Muscle of back (tissue), 11 donors: ENCODE measurements around the gene GJA10. TPM values are rescaled to one million over a fixed set of nuclear protein-coding genes. Genes with fewer than 3 reads are reported as not detected.

Experiments used
- DNase-seq, 3 donors: peaks; one replicate each; pipeline versions ENCODE4 v3.0.0 to v3.0.0-alpha.2; 2013
- polyA plus RNA-seq, 10 donors: library from polyadenylated mRNA; unstranded; fragments of 120-200 nt; gene quantifications; one replicate each; pipeline ENCODE4 v1.2.1, GENCODE V29; 2013; ENCODE audit not compliant: insufficient read length in 10 of 10

GJA10 gene
- polyA plus RNA-seq, 10 donors = not detected

DNA sequence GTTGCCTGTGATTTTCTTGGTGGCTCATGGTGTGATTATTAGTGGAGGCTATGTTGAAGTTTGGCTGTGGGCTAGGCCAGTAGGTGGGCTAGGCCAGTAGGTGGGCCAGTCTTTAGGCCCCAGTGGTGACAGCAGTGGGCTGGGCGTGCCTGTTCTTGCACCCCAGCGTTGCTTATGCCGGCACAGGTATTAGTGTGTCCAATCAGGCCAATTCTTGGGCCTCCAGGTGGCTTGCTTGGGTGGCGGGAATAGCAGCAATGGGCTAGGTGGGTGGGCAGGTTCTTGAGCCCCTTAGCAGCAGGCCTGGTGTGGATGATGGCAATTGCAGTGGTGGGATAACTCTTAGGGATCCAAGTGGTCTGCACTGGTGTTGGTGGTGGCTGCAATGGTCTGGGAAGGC, 22.9 kb downstream of the GJA10 start:
- DNase-seq = no peak

GRCh38 chr6:89917801-89918366, 23.6 kb downstream of the GJA10 start:
- DNase-seq = no peak

DNA sequence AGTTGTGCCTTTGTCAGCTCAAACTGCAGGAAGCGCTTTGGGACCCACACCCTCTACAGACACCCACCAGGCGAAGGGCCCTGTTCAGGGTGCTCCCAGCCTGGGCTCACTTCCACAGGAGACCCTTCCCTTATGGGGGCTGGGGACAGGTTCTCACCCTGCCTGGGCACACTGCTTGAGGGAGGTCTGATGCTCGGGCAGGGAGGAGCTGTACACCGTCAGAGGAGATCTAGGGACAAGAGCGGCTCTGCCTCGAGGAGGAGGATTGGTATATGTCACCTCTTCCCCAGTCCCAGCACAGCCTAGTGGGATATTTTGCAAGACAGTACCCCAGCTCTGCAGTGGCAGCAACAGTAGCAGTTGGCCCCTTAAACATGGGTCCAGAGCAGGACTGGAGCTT, 26.9 kb downstream of the GJA10 start:
- no peak for DNase-seq

- no peak for DNase-seq
These were observed 27.4 kb downstream of the GJA10 start for GRCh38 chr6:89921691-89922090.

DNA sequence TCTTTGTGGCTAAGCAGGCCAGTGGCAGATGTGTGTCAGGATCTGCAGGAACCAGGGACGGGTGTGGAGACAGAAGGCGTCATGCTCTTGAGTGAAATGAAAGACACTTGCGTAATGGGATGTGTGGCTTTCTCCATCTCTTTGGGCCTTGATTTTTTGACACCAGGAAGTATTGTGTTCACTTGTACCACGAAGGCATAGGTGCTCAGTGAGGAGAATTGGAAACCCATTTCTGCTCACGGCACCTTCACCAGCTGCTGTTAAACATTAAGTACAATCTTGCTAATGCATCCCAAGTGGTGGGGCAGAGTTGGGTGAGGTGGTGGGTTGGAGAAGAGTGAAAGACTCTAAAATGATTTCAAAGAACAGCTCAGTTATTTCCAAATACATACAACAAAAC, 30.0 kb downstream of the GJA10 start:
- no peak for DNase-seq

DNA sequence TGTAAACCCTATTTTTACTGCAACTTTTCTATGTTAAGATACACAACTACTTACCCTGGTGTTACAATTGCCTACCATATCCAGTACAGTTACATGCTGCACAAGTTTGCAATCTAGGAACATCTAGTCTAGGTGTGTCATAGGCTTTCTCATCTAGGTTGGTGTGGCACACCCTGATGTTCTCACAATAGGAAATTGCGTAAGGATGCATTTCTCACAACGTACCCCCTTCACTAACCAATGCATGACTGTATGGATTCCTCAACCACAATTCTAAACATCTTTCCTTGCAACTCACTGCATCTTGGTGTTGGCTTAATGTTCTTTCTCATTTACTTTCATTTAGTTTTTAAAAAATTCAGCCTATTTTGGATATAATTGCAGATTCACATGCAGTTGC, 31.6 kb downstream of the GJA10 start:
- DNase-seq = no peak

DNA sequence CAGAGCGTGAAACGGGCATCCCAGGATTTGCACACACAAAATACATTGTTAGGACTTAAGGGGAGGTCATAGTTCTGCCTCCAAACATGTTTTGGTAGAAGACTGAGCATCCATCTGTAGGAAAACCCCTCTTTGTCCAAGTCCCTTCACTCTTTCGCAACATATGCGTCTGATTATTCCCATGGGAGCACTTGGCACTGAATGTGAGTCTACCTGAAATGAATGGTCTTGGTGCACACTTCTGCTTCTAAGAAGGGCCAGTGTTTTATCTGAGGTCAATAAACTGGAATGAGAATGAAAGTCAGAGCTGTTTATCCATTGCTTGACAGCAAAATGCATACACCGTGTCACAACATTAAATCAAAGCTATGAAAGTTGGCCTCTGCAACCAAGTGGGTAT, 33.0 kb downstream of the GJA10 start:
- no peak for DNase-seq

- no peak for DNase-seq
These were observed 33.7 kb downstream of the GJA10 start for GRCh38 chr6:89927791-89928550.

DNA sequence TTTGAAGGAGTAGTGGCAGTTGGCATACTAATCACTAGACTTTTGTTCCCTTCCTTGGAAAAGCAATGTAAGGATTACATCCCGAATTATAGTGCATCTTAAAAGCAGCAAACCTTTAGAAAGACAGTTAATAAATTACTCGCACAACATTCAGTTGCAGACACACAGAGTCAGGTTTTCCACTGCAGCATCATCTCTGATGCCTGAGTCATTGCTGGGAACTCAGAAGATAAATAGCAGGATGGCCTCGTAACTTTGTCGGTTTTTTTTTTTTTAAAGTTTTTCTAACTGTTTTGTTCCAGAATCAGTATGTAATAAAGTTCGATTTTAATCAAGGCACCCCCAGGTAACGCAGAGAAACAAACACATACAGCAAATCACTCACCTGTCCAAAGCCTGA, 34.3 kb downstream of the GJA10 start:
- peak in 1 of 3 donors; percentile 18 for DNase-seq

- DNase-seq = no peak
These were observed 36.5 kb downstream of the GJA10 start for GRCh38 chr6:89930789-89931188.

DNA sequence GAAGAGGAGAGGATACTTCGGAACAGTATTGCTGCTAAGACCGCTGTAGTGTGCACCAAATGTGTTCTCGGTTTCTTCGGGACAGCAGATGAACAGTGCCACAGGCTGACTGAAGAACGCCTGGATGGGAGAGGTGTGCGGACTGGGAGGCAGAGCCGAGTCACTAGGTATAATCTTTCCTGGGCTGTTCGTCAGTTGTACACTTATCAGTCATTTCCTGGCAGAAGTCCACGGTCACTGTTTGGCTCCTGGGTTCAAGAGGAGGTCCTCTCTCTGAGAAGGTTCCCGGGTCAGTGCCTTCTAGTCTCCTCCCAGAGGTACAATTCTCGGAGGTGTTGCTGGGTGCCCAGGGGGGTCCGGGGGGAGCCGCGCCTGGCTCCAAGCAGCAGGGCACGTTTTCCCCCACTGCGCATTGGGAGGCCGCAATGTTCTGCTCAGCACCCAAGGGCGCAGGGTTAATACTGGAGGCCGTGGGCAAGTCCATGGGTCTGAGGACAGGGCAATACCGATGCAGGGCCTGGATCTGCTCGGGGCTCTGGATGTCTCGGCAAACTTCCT, 38.1 kb downstream of the GJA10 start:
- no peak for DNase-seq

DNA sequence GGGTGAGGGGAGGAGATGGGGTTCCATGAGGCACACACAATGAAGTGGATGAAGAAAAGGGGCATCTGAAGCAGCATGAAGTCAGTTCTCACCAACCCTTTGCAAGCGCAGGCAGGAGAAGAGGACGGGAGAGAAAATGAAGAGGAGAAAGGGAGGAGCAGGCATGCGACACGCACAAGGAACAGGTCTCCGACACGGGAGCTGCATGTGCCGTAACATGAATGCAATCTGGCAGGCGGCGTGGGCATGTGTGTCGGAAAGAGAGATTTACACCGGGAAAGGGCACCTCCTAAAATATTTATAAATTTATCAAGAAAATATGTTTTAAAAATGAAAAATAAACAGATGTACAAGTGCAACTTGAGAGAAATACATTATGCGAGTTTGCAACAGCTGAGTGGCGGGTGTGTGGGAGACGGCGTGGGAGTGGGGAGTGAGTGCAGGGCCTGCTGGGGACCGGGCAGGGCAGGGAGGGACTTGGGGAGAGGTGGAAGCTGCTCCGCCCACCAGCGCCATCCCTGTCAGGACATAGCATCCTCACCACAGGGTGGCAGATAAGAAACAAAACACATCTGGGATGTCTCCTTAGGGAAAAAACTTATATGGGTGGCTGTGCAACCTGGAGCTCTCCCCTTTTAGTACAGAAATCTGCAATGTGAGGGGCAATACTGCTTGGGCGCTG, 40.6 kb downstream of the GJA10 start:
- DNase-seq = no peak

- no peak for DNase-seq
These were observed 41.9 kb downstream of the GJA10 start for GRCh38 chr6:89936177-89936576.

DNA sequence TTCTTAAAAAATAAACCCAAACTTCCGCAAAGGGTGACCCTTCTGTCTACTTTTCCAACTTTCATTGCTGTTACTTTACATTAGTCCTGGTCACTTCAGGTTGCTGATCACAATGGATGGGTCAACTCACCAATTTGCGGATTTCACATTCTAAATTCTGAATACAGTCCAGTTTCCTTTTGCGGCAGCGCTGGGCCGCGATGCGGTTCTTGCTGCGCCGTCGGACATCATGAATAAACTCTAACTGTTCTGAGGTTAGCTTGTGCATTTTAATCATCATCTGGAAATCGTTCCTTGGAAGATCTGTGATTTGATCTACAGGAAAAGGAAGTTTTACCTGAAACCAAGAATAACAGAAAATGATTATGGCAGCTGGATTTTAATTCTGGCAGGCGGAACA, 43.7 kb downstream of the GJA10 start:
- DNase-seq = no peak

DNA sequence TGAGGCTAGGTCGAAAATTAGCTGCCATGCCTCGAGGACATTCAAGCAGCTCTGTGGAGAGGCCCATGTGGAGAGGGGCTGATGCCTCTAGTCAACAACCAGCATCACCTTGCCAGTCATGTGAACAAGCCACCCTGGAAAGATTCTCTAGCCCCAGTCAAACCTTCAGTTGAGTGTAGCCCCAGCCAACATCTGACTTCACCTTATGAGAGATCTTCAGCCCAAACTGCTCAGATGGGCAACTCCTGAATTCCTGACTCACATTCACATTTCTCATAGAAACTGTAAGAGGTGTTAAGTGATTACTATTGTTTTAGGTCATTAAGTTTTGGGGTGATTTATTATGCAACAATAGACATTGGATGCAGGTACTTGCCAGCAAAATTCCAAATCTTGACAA, 44.9 kb downstream of the GJA10 start:
- DNase-seq = no peak

GRCh38 chr6:89940225-89941027, 46.2 kb downstream of the GJA10 start:
- DNase-seq = peak; percentile 77 to 87 (median 81)

DNA sequence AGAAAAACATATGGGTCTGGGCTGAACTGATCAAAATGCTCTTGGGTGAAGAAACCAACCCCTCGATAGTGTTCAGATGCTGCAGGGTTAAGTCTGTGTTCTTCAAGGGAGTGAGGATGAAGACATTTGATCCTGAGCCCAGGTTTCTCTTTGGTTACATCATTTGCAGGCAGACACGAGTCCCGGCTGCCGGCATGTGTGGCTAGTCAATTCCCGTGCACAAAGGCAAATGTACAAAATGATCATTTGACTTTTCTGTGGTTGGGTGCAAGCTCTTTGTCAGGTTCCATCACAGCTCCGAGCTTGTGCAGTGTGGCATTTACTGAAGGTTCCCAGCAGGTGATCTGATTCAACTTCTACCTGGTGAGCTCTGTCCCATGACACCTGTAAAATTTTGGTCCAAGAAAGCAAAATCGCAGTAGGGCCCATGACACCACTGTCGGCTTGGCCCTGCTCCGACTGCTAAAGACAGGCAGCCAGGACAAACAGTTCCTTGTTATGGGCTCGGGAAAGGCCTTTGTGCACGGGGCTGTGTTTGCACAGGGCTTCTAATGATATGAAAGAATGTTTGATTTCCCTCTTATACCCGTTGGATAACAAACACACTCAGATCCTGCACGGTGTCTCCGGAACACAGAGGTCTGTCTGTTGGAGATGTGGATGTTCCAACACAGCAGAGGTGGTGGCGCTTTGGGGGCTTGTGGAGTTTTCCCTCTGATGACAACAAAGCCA, 46.9 kb downstream of the GJA10 start:
- peak in 1 of 3 donors; percentile 30 for DNase-seq

GRCh38 chr6:89941763-89942497, 47.7 kb downstream of the GJA10 start:
- no peak for DNase-seq

GRCh38 chr6:89942601-89943000, 48.3 kb downstream of the GJA10 start:
- DNase-seq = no peak

DNA sequence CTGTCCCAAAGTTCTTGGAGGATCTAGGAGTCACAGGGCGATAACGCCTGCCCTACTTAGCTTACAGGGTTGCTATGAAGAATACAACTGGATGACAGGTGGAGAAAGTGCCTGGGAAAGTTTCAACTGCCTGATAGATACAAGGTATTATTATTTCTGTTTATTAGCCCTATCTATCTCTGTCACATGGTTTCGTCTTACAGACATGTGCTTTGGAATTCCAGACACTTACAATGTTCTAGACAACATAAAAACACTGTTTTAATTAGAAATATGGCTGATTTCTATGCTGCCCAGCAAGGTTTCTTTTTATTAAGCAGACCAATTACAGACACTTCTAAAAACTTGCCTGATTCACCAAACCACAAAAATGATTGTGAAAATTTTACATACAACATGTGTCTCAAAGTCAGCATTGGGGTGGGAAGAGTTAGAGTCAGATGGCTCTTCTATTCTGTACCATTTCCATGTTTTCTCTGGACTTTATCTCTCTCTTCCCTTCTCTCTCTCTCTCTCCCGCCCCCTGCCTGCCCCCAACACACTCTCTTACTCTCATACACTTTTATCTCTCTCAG, 50.0 kb downstream of the GJA10 start:
- DNase-seq = no peak
